Right renal pelvis (tissue), 4 donors: ENCODE measurements around the gene BAHCC1. TPM values are rescaled to one million over a fixed set of nuclear protein-coding genes. Genes with fewer than 3 reads are reported as not detected.

ENCODE experiments used
- DNase-seq, 4 donors: peaks; one replicate each; pipeline ENCODE4 v3.0.0-alpha.2; 2013; ENCODE audit warnings: low read depth in 4 of 4, low spot score in 3 of 4, missing footprints in 1 of 4
- polyA plus RNA-seq, 4 donors: library from polyadenylated mRNA; unstranded; fragments of 120-200 nt; gene quantifications; one replicate each; pipeline ENCODE4 v1.2.1, GENCODE V29; 2013; ENCODE audit not compliant: insufficient read length in 4 of 4

Gene BAHCC1
- polyA plus RNA-seq, 4 donors: 16.6 to 24.7 (median 18.8) TPM

- DNase-seq: no peak
Observed at GRCh38 chr17:81509972-81510784, 114.9 kb downstream of the BAHCC1 start.

DNA sequence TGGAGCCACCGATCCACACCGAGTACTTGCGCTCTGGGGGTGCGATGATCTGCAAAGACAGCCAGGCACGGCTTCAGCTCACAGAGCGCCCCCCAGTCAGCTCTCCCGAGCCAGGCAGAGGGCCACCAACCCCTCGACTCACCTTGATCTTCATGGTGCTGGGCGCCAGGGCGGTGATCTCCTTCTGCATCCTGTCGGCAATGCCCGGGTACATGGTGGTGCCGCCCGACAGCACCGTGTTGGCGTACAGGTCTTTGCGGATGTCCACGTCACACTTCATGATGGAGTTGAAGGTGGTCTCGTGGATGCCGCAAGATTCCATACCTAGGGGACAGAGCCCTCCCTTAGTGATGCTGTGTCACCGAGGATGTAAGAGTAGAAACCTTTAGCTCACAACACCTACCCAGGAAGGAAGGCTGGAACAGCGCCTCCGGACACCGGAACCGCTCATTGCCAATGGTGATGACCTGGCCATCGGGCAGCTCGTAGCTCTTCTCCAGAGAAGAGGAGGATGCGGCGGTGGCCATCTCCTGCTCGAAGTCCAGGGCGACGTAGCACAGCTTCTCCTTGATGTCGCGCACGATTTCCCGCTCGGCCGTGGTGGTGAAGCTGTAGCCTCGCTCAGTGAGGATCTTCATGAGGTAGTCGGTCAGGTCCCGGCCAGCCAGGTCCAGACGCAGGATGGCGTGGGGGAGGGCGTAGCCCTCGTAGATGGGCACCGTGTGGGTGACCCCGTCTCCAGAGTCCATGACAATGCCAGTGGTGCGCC, 115.7 kb downstream of the BAHCC1 start:
- DNase-seq: no peak

GRCh38 chr17:81511554-81511803, 116.2 kb downstream of the BAHCC1 start:
- no peak for DNase-seq

GRCh38 chr17:81511804-81512561, 116.7 kb downstream of the BAHCC1 start:
- DNase-seq: no peak

DNA sequence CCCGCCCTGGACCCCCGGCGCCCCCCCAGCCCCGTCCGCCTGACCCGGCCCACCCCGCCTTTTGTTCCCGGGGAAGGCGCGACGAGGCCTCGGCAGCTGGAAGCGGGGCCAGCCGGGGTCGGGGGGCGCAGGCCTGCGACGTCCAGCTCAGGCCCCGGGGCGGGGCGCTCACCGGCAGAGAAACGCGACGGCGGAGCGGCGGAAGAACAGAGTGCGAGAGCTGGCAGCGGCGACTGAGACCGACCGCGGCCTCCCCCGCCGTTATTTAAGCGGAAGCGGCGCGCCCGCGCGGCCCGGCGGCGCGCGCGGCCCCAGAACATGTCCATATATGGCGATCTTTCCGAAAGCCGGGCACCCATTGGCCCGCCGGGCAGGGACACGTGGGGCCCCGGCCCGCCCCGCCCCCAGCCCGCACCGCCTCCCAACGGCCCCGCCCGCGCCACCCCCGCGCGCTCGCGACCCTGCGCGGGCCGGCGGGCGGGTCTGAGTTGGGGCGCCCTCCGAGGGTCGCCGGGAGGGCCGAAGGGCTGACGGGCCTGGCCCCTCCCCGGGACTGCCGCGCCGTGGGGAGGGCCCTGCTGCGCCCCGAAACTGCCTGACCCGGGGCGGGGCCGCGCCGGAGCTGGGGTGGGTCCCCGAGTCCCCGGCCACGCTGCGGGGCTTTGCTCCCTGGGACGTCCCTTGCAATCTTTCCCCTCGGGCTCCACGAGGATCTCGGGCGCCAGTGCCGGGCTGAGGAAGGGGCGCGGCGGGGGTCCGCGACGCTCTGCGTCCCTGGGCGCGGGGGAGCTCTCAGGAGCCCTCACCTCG, 117.5 kb downstream of the BAHCC1 start, which contains the start of gene ACTG1:
TSS of gene ACTG1 (minus strand) at position 238 of the 810 bp plus-strand sequence. CDS start 445 bp downstream, outside the sequence.
- peak in 3 of 4 donors; percentile 90 to 92 (median 90) for DNase-seq

DNA sequence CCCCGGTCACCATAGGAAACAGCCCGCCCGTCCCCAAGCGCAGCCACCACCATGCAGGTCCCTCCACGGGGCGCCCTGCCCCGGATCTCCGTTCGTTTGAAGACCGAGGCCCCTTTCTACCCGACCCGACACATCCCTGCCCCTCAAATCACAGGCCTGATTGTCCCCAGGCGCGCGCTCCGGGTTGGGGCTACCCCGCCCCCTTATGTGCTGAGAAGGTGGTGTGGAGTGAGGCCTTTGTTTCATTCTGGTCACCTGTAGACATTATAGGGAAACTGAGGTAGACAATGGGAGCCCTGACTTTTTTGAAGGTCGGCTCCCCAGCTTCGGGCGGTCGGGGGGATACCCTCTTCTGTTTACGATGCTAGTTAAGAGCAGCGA, 118.1 kb downstream of the BAHCC1 start:
- DNase-seq: no peak

DNA sequence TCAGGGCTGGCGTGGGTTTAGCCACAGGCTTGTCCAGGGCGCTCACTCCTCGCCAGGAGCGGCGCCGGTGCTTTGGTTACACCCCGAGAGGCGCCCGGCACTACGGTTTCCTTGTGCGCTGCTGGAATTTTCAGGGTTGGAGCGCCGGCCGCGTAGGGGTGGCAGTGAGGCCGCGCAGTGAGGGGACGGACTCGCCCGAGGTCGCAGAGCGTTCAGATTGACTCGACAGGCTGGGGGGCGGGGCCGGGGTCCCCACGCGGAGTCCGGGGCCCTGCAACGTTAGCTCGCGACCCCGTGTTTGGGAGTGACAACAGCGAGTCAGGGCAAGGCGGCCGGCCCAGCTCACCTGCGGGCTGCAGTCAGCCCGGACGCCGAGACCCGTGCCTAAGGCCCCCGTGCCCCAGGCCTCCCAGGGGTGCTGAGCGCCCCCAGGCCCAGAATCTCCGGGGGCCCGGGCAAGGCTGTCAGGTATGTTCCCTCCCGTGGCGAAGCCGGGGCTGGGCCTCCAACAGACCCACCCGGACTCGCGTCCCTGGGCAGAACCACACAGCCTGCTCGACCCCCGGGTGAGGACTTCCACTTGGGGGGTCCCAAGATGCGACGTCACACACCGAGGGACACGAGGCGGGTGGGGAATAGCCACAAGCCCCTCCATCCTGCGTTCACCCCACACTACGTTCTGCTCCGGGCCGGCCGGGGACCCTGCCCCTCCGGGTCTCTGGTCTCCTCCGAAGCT, 118.7 kb downstream of the BAHCC1 start:
- no peak for DNase-seq

DNA sequence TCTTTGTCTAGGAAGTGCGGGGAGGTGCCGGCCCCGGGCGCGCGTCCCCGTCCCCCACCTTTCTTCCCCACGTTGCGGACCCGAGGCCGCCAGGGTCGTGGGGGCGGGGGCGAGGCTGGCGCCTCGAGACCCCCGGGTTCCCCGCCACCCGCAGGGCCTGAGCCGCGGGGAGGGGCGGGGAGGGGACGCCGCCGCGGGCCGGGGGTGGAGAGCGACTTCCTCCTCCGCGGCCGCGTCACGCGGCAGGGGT, 119.2 kb downstream of the BAHCC1 start:
- DNase-seq: no peak

GRCh38 chr17:81514739-81515529, 119.7 kb downstream of the BAHCC1 start:
- peak in 1 of 4 donors; percentile 65 for DNase-seq

- DNase-seq: no peak
Observed at GRCh38 chr17:81515530-81516041, 120.3 kb downstream of the BAHCC1 start.

Other genes with a start within 250 kb of the BAHCC1 start
- gene PVALEF, start 229.9 kb upstream of the BAHCC1 start, polyA plus RNA-seq: under 1 TPM in 3 of 4 donors, not detected in 1; 0.13 to 0.39 (median 0.23) TPM
- 1 to 10 TPM; 3.3 to 7.3 (median 3.6) TPM for gene AATK, start 229.2 kb upstream of the BAHCC1 start, polyA plus RNA-seq
- gene CEP131, start 172.5 kb upstream of the BAHCC1 start, polyA plus RNA-seq: 10 to 100 TPM; 13.6 to 24.1 (median 14.6) TPM
- 10 to 100 TPM; 16.3 to 27.7 (median 17.7) TPM for gene TEPSIN, start 156.4 kb upstream of the BAHCC1 start, polyA plus RNA-seq
- gene NDUFAF8, start 156.1 kb upstream of the BAHCC1 start, polyA plus RNA-seq: 10 to 100 TPM; 46.3 to 55.4 (median 50.3) TPM
- gene SLC38A10, start 100.2 kb upstream of the BAHCC1 start, polyA plus RNA-seq: 10 to 100 TPM; 55.3 to 72.5 (median 58.5) TPM
- gene ACTG1, start 117.3 kb downstream of the BAHCC1 start, polyA plus RNA-seq: 1,000 to 10,000 TPM; 3,124 to 3,561 (median 3,180) TPM
- gene FSCN2, start 132.9 kb downstream of the BAHCC1 start, polyA plus RNA-seq: 1 to 10 TPM; 1.1 to 2.3 (median 1.6) TPM
- gene FAAP100, start 156.9 kb downstream of the BAHCC1 start, polyA plus RNA-seq: 10 to 100 TPM; 23.5 to 31.1 (median 25.0) TPM
- gene NPLOC4, start 241.7 kb downstream of the BAHCC1 start, polyA plus RNA-seq: 10 to 100 TPM; 53.1 to 60.3 (median 57.2) TPM
- gene TSPAN10, start 241.7 kb downstream of the BAHCC1 start, polyA plus RNA-seq: 1 to 10 TPM; 2.5 to 5.0 (median 2.9) TPM